ENCODE measurements around the gene ZNFX1. TPM values are rescaled to one million over a fixed set of nuclear protein-coding genes. Genes with fewer than 3 reads are reported as not detected.
A peak's percentile ranks its signal among the peaks of the same experiment; 100 is the strongest.

The ZNFX1 gene
- total and polyA plus RNA-seq, 9 of the 15 experiments (the other 6 are each of a cell fraction or from before 2014, with no cell fraction given), result 3.8 to 13.8 (median 10.3) TPM

DNA sequence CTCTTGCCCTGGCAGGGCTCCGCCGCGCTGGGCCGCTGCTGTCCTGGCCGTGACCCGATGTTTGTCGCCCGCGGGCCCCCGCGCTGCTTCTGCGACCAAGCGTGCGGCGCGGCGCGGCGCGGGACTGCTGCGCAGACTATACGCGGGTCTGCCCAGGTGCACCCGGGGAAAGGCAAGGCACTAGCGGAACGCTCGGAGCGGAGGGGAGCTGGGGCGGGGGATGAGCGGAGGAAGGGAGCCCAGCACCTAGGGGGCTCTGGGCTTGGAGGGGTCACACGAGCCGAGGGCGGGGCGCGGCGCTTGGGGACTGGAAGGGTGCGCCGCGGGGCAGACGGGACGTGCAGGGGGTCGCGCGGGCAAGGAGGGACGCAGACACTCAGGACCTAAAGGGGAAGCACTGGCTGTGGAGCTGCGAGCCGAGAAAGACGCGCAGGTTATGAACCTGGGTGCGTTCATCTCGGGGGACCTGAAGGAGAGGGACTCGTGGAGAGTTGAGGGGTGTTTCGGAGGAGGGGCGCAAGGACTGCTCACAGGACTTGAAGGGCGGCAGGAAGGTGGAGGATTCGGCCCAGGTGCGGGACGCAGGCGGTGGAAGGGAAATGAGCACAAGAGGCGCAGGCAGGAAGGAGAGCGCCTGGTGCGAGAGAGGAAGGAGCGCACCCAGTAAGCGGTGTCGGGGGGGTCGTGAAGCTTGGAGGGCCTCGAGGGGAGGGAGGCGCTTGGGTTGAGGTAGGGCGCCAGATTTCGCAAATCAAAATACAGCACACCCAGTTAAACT lies 40.8 kb upstream of the ZNFX1 start:
- ATAC-seq, result no peak
- BruUV-seq (replicated peaks), result no TSS peak
- TF ChIP-seq TBL1XR1 (IDR thresholded peaks at IDR 0.05; ENCODE audit: low read length in 2 of 2) (no peak), NR1H2 (CRISPR knock-in tag; IDR thresholded peaks at IDR 0.05) (no peak), YY1 (IDR thresholded peaks at IDR 0.05; ENCODE audit: borderline replicate concordance in 1 of 3, control insufficient read depth in 1 of 3, extremely low read depth in 1 of 3, insufficient read depth in 3 of 3, insufficient read length in 1 of 3, insufficient replicate concordance in 2 of 3, low read depth in 1 of 3, low read length in 2 of 3) (no peak), ZBTB33 (CRISPR knock-in tag; IDR thresholded peaks at IDR 0.05) (peak; percentile 31; the same call in 1 of the 2 replicates), CBX3 (IDR thresholded peaks at IDR 0.05; ENCODE audit: borderline replicate concordance in 1 of 2, low read length in 2 of 2) (no peak), FOS (IDR thresholded peaks at IDR 0.05; ENCODE audit: extremely low read depth, insufficient read length) (no peak), FOXM1 (IDR thresholded peaks at IDR 0.05; ENCODE audit: low read depth) (no peak), FOXM1 (CRISPR knock-in tag; IDR thresholded peaks at IDR 0.05; ENCODE audit: low read depth) (no peak)
- Histone ChIP-seq H3K4me3 (no peak overlapping the region), H3K9me3 (replicated peaks; ENCODE audit: control insufficient read depth, insufficient read depth, low read depth, low read length) (no peaks in the 10 kb centered on the region), H3K27ac (ENCODE audit: extremely low read depth, low read depth, low read length) (no peak overlapping the region), H3K79me2 (ENCODE audit: control insufficient read depth, insufficient read depth, low read length) (no peaks in the 10 kb centered on the region), H3K27me3 (ENCODE audit: control insufficient read depth in 2 of 2, insufficient read depth in 2 of 2, low read length in 2 of 2) (peaks cover 19 to 21% of the 10 kb centered on the region in 2 experiments), H3K9ac (ENCODE audit: insufficient read depth in 1 of 2, low read depth in 2 of 2, low read length in 2 of 2) (peak overlapping the region in 1 of 2 experiments; percentile 68; a peak in 2 of 4 replicates), H3K4me1 (replicated peaks in 1 of 2; ENCODE audit: control insufficient read depth in 2 of 2, insufficient read depth in 2 of 2, low read length in 2 of 2) (peaks cover 11 to 18% of the 10 kb centered on the region in 2 experiments; a peak in 4 of 5 replicates), H3K4me2 (ENCODE audit: insufficient read depth, low read length) (peak overlapping the region; percentile 69), H4K20me1 (replicated peaks; ENCODE audit: control insufficient read depth, insufficient read depth, low read length) (no peaks in the 10 kb centered on the region; the same call in 1 of the 2 replicates), H3K36me3 (ENCODE audit: control insufficient read depth, insufficient read depth, low read length) (no peaks in the 10 kb centered on the region), H3K9me1 (ENCODE audit: control insufficient read depth, insufficient read depth, low read length) (no peaks in the 10 kb centered on the region), H2AFZ (ENCODE audit: low read depth, low read length) (no peak overlapping the region)
- ChIA-PET POLR2A (interaction anchor here (0.7 to 1.2 kb wide), 4 partner anchors 27 to 377 kb away, joined by 3 to 4 read pairs (median 4); no protein-coding TSS in a partner anchor), CTCF (ENCODE audit: low intra/inter-chr PET ratio) (no interaction called here)
- FAIRE-seq, result no peak
- no peak for DNase-seq (ENCODE audit: extremely low read depth in 1 of 4, low spot score in 3 of 4)
- 16% methylated on average over 27 of the region's 70 CpGs for WGBS (ENCODE audit: insufficient coverage, low coverage, missing lambda C conversion rate)
- intact Hi-C loops (cut with micrococcal nuclease) (no loop called here), in situ Hi-C loops (cut with MboI) (no loop called here)
